WTC11 (cell line): ENCODE data around the gene CYP24A1. TPM values are rescaled to one million over a fixed set of nuclear protein-coding genes. Genes with fewer than 3 reads are reported as not detected.

Experiments
- ATAC-seq: fragments of 200-7000 bp; cut with Tn5 transposase; 2 replicates; pipeline ENCODE4 v1.10.0; 2021; ENCODE audit warnings: mild to moderate bottlenecking, moderate library complexity
- CTCF ChIA-PET: fragments of 300-600 bp; sonication (Branson Sonifier 250); formaldehyde crosslinking; loops from one replicate; lab custom pipeline; 2021; ENCODE audit warnings: antibody characterized with exemption; lab: Charles Lee
- POLR2A ChIA-PET: fragments of 350-600 bp; sonication (Branson Sonifier 250); formaldehyde crosslinking; loops from one replicate; lab custom pipeline; 2021; ENCODE audit warnings: antibody characterized with exemption; lab: Charles Lee
- DNase-seq: peaks from one replicate; pipeline ENCODE4 v3.0.0; 2021; ENCODE audit warnings: low spot score
- H3K27ac Mint-ChIP-seq: 2 replicates; pipeline ENCODE4 v1.8.0; 2021; ENCODE audit warnings: mixed read lengths
- H3K27me3 Mint-ChIP-seq: 2 replicates; pipeline ENCODE4 v1.8.0; 2021; ENCODE audit warnings: low read depth, mild to moderate bottlenecking, moderate library complexity, mixed read lengths
- H3K36me3 Mint-ChIP-seq: 2 replicates; pipeline ENCODE4 v1.8.0; 2021; ENCODE audit warnings: mixed read lengths
- H3K4me1 Mint-ChIP-seq: 2 replicates; pipeline ENCODE4 v1.8.0; 2022; ENCODE audit warnings: mixed read lengths
- H3K4me3 Mint-ChIP-seq: 2 replicates; pipeline ENCODE4 v1.8.0; 2021; ENCODE audit warnings: mild to moderate bottlenecking, moderate library complexity, mixed read lengths
- H3K9me3 Mint-ChIP-seq: 2 replicates; pipeline ENCODE4 v1.8.0; 2021; ENCODE audit warnings: mixed read lengths
- ATF1 ChIP-seq: sonication (generic); formaldehyde crosslinking; IDR thresholded peaks from 2 replicates; pipeline ENCODE4 v1.8.1; 2023; ENCODE audit warnings: mild to moderate bottlenecking, moderate library complexity, missing genetic modification reagents
- NFATC4 ChIP-seq: fragments of 250-450 bp; sonication (Bioruptor Pico); IDR thresholded peaks from 2 replicates; pipeline ENCODE4 v1.9.0; 2021; ENCODE audit warnings: mild to moderate bottlenecking
- NR1H2 ChIP-seq: sonication (generic); formaldehyde crosslinking; IDR thresholded peaks from 2 replicates; pipeline ENCODE4 v1.9.0; 2021; ENCODE audit warnings: mild to moderate bottlenecking, moderate library complexity, missing genetic modification reagents
- NR3C1 ChIP-seq: sonication (generic); formaldehyde crosslinking; conservative IDR thresholded peaks from 2 replicates; pipeline ENCODE4 v1.8.1; 2023; ENCODE audit warnings: low read depth, mild to moderate bottlenecking, missing genetic modification reagents
- USF2 ChIP-seq: sonication (generic); formaldehyde crosslinking; IDR thresholded peaks from 2 replicates; pipeline ENCODE4 v1.8.1; 2023; ENCODE audit warnings: mild to moderate bottlenecking, missing genetic modification reagents, moderate library complexity
- ZNF416 ChIP-seq: fragments of 250-450 bp; sonication (Bioruptor Pico); IDR thresholded peaks from 2 replicates; pipeline ENCODE4 v1.9.0; 2021; ENCODE audit warnings: mild to moderate bottlenecking, inconsistent platforms
- total RNA-seq: library from RNA; stranded (reverse); gene quantifications from 3 replicates; pipeline ENCODE4 v1.2.3, GENCODE V29; 2021
- TF ChIP-seq, protein P1 (sequence below): sonication (generic); formaldehyde crosslinking; IDR thresholded peaks from 2 replicates; pipeline ENCODE4 v1.8.0; 2023; ENCODE audit warnings: missing genetic modification reagents
- TF ChIP-seq, protein P2 (sequence below): sonication (generic); formaldehyde crosslinking; IDR thresholded peaks from 2 replicates; pipeline ENCODE4 v1.8.1; 2022; ENCODE audit warnings: low read depth, mild to moderate bottlenecking, moderate library complexity, missing genetic modification reagents, borderline replicate concordance
- TF ChIP-seq, protein P3 (sequence below): fragments of 250-450 bp; sonication (Bioruptor Pico); conservative IDR thresholded peaks from 2 replicates; pipeline ENCODE4 v1.9.0; 2021; ENCODE audit warnings: mild to moderate bottlenecking
- TF ChIP-seq, protein P4 (sequence below): sonication (generic); formaldehyde crosslinking; IDR thresholded peaks from 2 replicates; pipeline ENCODE4 v1.8.0; 2022; ENCODE audit warnings: mild to moderate bottlenecking, missing genetic modification reagents
- TF ChIP-seq, protein P5 (sequence below): fragments of 250-450 bp; sonication (Bioruptor Pico); IDR thresholded peaks from 2 replicates; pipeline ENCODE4 v1.9.0; 2021; ENCODE audit warnings: mild to moderate bottlenecking, borderline replicate concordance
- TF ChIP-seq, protein P6 (sequence below): fragments of 200-600 bp; IDR thresholded peaks from 2 replicates; pipeline ENCODE4 v1.8.0; 2022; ENCODE audit warnings: antibody characterized with exemption

CYP24A1 gene
- total RNA-seq, 1 experiment from 2014 or later: not detected

- TF ChIP-seq ATF1 (no peak), NR3C1 (CRISPR knock-in tag) (no peak), USF2 (CRISPR knock-in tag) (no peak), NFATC4 (no peak), NR1H2 (no peak)
- TF ChIP-seq, protein P1, sequence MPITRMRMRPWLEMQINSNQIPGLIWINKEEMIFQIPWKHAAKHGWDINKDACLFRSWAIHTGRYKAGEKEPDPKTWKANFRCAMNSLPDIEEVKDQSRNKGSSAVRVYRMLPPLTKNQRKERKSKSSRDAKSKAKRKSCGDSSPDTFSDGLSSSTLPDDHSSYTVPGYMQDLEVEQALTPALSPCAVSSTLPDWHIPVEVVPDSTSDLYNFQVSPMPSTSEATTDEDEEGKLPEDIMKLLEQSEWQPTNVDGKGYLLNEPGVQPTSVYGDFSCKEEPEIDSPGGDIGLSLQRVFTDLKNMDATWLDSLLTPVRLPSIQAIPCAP (CRISPR knock-in tag): no peak
- TF ChIP-seq, protein P2, sequence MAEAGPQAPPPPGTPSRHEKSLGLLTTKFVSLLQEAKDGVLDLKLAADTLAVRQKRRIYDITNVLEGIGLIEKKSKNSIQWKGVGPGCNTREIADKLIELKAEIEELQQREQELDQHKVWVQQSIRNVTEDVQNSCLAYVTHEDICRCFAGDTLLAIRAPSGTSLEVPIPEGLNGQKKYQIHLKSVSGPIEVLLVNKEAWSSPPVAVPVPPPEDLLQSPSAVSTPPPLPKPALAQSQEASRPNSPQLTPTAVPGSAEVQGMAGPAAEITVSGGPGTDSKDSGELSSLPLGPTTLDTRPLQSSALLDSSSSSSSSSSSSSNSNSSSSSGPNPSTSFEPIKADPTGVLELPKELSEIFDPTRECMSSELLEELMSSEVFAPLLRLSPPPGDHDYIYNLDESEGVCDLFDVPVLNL (CRISPR knock-in tag): no peak
- TF ChIP-seq, protein P3, sequence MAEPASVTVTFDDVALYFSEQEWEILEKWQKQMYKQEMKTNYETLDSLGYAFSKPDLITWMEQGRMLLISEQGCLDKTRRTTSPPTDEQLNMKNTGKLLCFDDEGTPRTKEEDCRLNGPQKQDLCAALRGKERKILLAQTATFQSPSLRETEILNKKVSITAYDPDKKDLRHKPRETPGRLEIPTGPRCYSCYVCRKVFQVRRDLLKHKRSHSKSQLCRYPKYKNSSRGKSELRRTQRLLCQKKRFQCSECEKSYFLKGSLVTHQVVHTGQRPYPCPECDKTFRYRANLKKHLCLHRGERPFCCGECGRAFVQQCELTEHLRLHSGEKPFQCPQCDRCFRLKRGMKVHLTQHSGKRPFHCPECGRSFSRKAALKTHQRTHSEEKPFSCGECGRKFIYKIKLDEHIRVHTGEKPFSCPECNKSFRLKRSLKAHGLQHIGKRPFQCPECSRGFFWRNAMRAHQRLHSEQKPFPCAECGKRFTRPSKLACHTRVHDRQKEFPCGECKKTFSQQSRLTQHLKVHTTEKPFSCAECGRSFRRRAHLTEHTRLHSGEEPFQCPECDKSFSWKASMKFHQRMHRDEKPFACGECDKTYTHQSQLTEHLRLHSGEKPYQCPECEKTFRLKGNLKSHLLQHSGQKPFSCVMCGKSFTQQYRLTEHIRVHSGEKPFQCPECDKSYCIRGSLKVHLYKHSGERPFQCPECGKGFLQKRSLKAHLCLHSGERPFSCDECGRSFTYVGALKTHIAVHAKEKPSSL (CRISPR knock-in tag): no peak
- TF ChIP-seq, protein P4, sequence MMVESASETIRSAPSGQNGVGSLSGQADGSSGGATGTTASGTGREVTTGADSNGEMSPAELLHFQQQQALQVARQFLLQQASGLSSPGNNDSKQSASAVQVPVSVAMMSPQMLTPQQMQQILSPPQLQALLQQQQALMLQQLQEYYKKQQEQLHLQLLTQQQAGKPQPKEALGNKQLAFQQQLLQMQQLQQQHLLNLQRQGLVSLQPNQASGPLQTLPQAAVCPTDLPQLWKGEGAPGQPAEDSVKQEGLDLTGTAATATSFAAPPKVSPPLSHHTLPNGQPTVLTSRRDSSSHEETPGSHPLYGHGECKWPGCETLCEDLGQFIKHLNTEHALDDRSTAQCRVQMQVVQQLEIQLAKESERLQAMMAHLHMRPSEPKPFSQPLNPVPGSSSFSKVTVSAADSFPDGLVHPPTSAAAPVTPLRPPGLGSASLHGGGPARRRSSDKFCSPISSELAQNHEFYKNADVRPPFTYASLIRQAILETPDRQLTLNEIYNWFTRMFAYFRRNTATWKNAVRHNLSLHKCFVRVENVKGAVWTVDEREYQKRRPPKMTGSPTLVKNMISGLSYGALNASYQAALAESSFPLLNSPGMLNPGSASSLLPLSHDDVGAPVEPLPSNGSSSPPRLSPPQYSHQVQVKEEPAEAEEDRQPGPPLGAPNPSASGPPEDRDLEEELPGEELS: no peak
- TF ChIP-seq, protein P5, sequence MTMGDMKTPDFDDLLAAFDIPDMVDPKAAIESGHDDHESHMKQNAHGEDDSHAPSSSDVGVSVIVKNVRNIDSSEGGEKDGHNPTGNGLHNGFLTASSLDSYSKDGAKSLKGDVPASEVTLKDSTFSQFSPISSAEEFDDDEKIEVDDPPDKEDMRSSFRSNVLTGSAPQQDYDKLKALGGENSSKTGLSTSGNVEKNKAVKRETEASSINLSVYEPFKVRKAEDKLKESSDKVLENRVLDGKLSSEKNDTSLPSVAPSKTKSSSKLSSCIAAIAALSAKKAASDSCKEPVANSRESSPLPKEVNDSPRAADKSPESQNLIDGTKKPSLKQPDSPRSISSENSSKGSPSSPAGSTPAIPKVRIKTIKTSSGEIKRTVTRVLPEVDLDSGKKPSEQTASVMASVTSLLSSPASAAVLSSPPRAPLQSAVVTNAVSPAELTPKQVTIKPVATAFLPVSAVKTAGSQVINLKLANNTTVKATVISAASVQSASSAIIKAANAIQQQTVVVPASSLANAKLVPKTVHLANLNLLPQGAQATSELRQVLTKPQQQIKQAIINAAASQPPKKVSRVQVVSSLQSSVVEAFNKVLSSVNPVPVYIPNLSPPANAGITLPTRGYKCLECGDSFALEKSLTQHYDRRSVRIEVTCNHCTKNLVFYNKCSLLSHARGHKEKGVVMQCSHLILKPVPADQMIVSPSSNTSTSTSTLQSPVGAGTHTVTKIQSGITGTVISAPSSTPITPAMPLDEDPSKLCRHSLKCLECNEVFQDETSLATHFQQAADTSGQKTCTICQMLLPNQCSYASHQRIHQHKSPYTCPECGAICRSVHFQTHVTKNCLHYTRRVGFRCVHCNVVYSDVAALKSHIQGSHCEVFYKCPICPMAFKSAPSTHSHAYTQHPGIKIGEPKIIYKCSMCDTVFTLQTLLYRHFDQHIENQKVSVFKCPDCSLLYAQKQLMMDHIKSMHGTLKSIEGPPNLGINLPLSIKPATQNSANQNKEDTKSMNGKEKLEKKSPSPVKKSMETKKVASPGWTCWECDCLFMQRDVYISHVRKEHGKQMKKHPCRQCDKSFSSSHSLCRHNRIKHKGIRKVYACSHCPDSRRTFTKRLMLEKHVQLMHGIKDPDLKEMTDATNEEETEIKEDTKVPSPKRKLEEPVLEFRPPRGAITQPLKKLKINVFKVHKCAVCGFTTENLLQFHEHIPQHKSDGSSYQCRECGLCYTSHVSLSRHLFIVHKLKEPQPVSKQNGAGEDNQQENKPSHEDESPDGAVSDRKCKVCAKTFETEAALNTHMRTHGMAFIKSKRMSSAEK: no peak
Measured at GRCh38 chr20:54122681-54123586, 50.9 kb downstream of the CYP24A1 start (continued).

DNA sequence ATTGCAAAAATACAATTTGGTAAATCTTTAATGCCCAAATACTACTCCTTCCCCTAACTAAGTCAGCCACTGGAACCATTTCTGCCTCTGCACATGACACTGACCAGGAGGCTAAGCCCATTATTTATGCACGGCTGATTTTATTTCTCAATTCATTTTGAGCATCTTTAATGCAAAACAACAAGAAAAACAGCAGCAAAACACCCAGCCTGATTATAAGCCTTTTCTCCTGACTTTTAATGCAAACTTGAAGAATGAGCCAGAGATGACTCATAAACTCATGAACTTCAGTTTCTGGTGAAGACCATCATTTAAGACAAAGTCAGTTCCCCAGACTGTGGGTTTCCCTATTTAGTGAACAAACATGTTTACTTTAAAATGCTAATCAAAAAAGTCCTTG, 51.6 kb downstream of the CYP24A1 start:
- Mint-ChIP-seq H3K9me3 (no peaks in the 10 kb centered on the region), H3K4me3 (no peak overlapping the region), H3K27me3 (no peaks in the 10 kb centered on the region), H3K36me3 (no peaks in the 10 kb centered on the region), H3K4me1 (peaks cover 26% of the 10 kb centered on the region), H3K27ac (no peak overlapping the region)
- ATAC-seq: no peak
- no peak for TF ChIP-seq ZNF416 (CRISPR knock-in tag)
- TF ChIP-seq, protein P6, sequence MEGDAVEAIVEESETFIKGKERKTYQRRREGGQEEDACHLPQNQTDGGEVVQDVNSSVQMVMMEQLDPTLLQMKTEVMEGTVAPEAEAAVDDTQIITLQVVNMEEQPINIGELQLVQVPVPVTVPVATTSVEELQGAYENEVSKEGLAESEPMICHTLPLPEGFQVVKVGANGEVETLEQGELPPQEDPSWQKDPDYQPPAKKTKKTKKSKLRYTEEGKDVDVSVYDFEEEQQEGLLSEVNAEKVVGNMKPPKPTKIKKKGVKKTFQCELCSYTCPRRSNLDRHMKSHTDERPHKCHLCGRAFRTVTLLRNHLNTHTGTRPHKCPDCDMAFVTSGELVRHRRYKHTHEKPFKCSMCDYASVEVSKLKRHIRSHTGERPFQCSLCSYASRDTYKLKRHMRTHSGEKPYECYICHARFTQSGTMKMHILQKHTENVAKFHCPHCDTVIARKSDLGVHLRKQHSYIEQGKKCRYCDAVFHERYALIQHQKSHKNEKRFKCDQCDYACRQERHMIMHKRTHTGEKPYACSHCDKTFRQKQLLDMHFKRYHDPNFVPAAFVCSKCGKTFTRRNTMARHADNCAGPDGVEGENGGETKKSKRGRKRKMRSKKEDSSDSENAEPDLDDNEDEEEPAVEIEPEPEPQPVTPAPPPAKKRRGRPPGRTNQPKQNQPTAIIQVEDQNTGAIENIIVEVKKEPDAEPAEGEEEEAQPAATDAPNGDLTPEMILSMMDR: no peak
- ChIA-PET POLR2A (no interaction called here), CTCF (interaction anchor here (0.6 to 1.3 kb wide), 3 partner anchors 19 to 25 kb away, joined by 3 to 5 read pairs (median 5); no protein-coding TSS in a partner anchor)
- no peak for DNase-seq
